K562 (cell line): ENCODE measurements around the gene QRICH1. TPM values are rescaled to one million over a fixed set of nuclear protein-coding genes. Genes with fewer than 3 reads are reported as not detected.

Experiments used
- ARID3B ChIP-seq: fragments of 250-450 bp; sonication (Bioruptor Pico); IDR thresholded peaks from 2 replicates; pipeline ENCODE4 v1.4.0; 2020; ENCODE audit warnings: borderline replicate concordance
- BMI1 ChIP-seq: fragments of 150-350 bp; IDR thresholded peaks from 2 replicates; pipeline ENCODE4 v1.6.1; 2014; ENCODE audit warnings: low read length
- CREB1 ChIP-seq, 2 experiments: sonication (generic) in 1 of 2; formaldehyde crosslinking in 1 of 2; IDR thresholded peaks; 2 replicates each; pipeline versions ENCODE4 v1.6.1 to v1.8.0; 2012 to 2022; ENCODE audit warnings: inconsistent platforms in 1 of 2, mild to moderate bottlenecking in 1 of 2, missing genetic modification reagents in 1 of 2, moderate library complexity in 1 of 2
- CREB3 ChIP-seq: fragments of 450-650 bp; conservative IDR thresholded peaks from 2 replicates; pipeline ENCODE4 v1.6.1; 2016; ENCODE audit warnings: missing genetic modification characterization, low read depth, mild to moderate bottlenecking, missing compliant biosample characterization, moderate library complexity
- GABPB2 ChIP-seq: fragments of 250-450 bp; sonication (Bioruptor Pico); conservative IDR thresholded peaks from 2 replicates; pipeline ENCODE4 v1.5.1; 2021; ENCODE audit warnings: mild to moderate bottlenecking
- ILF3 ChIP-seq: fragments of 450-650 bp; IDR thresholded peaks from 2 replicates; pipeline ENCODE4 v1.6.1; 2018; ENCODE audit warnings: antibody characterized with exemption, mild to moderate bottlenecking, moderate library complexity, borderline replicate concordance
- NFIC ChIP-seq: fragments of 450-650 bp; IDR thresholded peaks from 2 replicates; pipeline ENCODE4 v1.6.1; 2017; ENCODE audit warnings: mild to moderate bottlenecking, inconsistent platforms
- NR2C2 ChIP-seq, 2 experiments: fragments of 200-800 bp in 1 of 2; sonication (Bioruptor generic) in 1 of 2; sonication (generic) in 1 of 2; formaldehyde crosslinking in 1 of 2; IDR thresholded peaks; 2 replicates each; pipeline versions ENCODE4 v1.6.1 to v1.8.0; 2016 to 2022; ENCODE audit warnings: mild to moderate bottlenecking in 1 of 2, missing compliant biosample characterization in 1 of 2, missing genetic modification characterization in 1 of 2, missing genetic modification reagents in 1 of 2
- NUFIP1 ChIP-seq: fragments of 450-650 bp; IDR thresholded peaks from 2 replicates; pipeline ENCODE4 v1.6.1; 2018; ENCODE audit not compliant: partially characterized antibody
- ZBTB12 ChIP-seq: fragments of 250-450 bp; sonication (Bioruptor Pico); IDR thresholded peaks from 2 replicates; pipeline ENCODE4 v1.4.0; 2020
- ZKSCAN3 ChIP-seq: fragments of 250-450 bp; sonication (Bioruptor Pico); IDR thresholded peaks from 2 replicates; pipeline ENCODE4 v1.4.0; 2020
- ZNF146 ChIP-seq: IDR thresholded peaks from one replicate; pipeline ENCODE4 v1.6.1; 2018; ENCODE audit warnings: missing compliant biosample characterization; ENCODE audit not compliant: unreplicated experiment
- ZNF184 ChIP-seq: sonication (generic); formaldehyde crosslinking; IDR thresholded peaks from 2 replicates; pipeline ENCODE4 v1.5.0; 2020; ENCODE audit warnings: missing genetic modification reagents
- ZNF695 ChIP-seq: fragments of 450-650 bp; formaldehyde crosslinking; IDR thresholded peaks from 2 replicates; pipeline ENCODE4 v1.4.0; 2020; ENCODE audit warnings: mild to moderate bottlenecking, moderate library complexity
- polyA plus RNA-seq, 8 experiments: library from polyadenylated mRNA; depleted of rRNA in 4 of 8; stranded (reverse) in 5 of 8; unstranded in 3 of 8; fragments of >200 nt; fragmentation: Nextera tagmentation in 2 of 8; fragmentation: Illumina TruSeq in 1 of 8; extraction: Ambion mirVana in 2 of 8; extraction: Trizol in 1 of 8; gene quantifications; 2 replicates each; pipeline versions ENCODE4 v1.2.1 to v1.2.3, GENCODE V29; 2011 to 2014; ENCODE audit warnings: inconsistent platforms in 1 of 8, missing spikeins in 1 of 8
- total RNA-seq, 7 experiments: library from RNA; depleted of rRNA in 6 of 7; stranded (reverse); fragments of >200 nt in 6 of 7; fragmentation: Illumina TruSeq in 2 of 7; extraction: Trizol in 2 of 7; gene quantifications; 2 replicates each; pipeline versions ENCODE4 v1.2.1 to v1.2.3, GENCODE V29; 2011 to 2021; ENCODE audit warnings: low replicate concordance in 1 of 7
- TF ChIP-seq, protein P1 (sequence below), 2 experiments: IDR thresholded peaks; 2 replicates each; pipeline ENCODE4 v1.6.1; 2011; ENCODE audit warnings: borderline replicate concordance in 1 of 2, control low read depth in 1 of 2, low read depth in 1 of 2, low read length in 1 of 2, mild to moderate bottlenecking in 1 of 2, mixed read lengths in 1 of 2, moderate library complexity in 1 of 2; ENCODE audit not compliant: insufficient read depth in 1 of 2, insufficient read length in 1 of 2, poor library complexity in 1 of 2, severe bottlenecking in 1 of 2; ENCODE audit errors: extremely low read depth in 1 of 2
- TF ChIP-seq, protein P2 (sequence below): fragments of 250-450 bp; sonication (Bioruptor Pico); IDR thresholded peaks from 2 replicates; pipeline ENCODE4 v1.8.0; 2022; ENCODE audit warnings: moderate library complexity, mild to moderate bottlenecking, inconsistent platforms

The QRICH1 gene
- total and polyA plus RNA-seq, 9 of the 15 experiments (the other 6 are each of a cell fraction or from before 2014, with no cell fraction given) = 20.1 to 99.2 (median 56.7) TPM

DNA sequence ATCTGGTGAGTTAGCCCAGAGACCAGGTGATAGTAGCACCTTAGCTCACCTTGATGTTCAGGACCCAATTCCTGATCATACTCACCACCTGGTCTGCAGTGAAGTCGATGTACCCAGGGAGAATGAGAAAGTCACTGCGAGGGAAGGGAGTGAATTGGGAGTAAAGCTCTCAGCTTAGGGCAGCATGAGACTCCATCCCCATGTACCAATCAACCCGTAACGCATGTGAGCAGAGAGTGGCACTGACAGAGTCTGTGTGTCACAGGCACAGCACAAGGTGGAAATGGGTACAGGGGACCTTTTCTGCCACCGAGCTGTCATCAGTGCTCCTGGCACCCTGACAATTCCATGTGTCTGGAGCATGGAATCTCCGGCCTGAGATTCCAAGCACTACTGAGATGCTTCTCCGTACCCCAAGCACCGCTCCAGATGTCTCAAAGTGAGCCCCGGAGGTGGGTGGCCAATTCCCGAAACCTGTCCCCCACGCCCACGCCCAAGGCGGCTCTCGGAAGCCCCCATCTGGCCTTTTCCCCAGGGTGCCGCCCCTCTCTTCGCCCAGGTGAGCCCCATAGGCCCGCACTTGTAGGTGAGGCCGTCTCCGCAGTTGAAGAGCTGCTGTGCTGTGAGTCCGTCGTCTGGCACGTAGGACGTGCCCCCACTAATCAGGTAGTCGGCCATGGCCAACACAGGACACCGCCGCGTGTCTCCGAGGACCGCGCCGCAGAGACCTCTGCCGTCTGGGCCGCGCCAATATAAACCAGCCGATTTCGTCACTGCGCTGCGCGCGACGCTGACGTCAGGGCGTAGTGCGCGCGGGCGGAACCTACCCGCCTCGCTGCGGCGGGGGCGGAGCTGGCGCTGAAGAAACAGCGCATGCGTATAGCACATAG, 65.0 kb downstream of the QRICH1 start, which contains the start of gene IMPDH2 (continued):
- TF ChIP-seq, protein P1, sequence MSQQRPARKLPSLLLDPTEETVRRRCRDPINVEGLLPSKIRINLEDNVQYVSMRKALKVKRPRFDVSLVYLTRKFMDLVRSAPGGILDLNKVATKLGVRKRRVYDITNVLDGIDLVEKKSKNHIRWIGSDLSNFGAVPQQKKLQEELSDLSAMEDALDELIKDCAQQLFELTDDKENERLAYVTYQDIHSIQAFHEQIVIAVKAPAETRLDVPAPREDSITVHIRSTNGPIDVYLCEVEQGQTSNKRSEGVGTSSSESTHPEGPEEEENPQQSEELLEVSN (IDR thresholded peaks at IDR 0.05; ENCODE audit: borderline replicate concordance in 1 of 2, extremely low read depth in 1 of 2, insufficient read depth in 1 of 2, insufficient read length in 1 of 2, low read depth in 1 of 2, low read length in 1 of 2, poor library complexity in 1 of 2, severe bottlenecking in 1 of 2) = peak; percentile 91 to 92
- TF ChIP-seq ILF3 = peak; percentile 69; the same call in 1 of the 2 replicates
- TF ChIP-seq, protein P2, sequence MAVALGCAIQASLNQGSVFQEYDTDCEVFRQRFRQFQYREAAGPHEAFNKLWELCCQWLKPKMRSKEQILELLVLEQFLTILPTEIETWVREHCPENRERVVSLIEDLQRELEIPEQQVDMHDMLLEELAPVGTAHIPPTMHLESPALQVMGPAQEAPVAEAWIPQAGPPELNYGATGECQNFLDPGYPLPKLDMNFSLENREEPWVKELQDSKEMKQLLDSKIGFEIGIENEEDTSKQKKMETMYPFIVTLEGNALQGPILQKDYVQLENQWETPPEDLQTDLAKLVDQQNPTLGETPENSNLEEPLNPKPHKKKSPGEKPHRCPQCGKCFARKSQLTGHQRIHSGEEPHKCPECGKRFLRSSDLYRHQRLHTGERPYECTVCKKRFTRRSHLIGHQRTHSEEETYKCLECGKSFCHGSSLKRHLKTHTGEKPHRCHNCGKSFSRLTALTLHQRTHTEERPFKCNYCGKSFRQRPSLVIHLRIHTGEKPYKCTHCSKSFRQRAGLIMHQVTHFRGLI (CRISPR knock-in tag) = no peak
- TF ChIP-seq ZBTB12 (CRISPR knock-in tag) = peak; percentile 87
- no peak for TF ChIP-seq NUFIP1
- TF ChIP-seq ZNF695 (CRISPR knock-in tag) = no peak
- 0 out of 2 replicates have a peak, but pooled peaks have one; percentile 31 for TF ChIP-seq NR2C2 (CRISPR knock-in tag; IDR thresholded peaks at IDR 0.05)
- peak; percentile 30; the same call in 1 of the 2 replicates for TF ChIP-seq NR2C2 (tag; IDR thresholded peaks at IDR 0.05)
- no peak for TF ChIP-seq ZKSCAN3 (CRISPR knock-in tag)
- TF ChIP-seq ARID3B = no peak
- TF ChIP-seq ZNF146 (CRISPR knock-in tag) = no peak
- TF ChIP-seq CREB1 (IDR thresholded peaks at IDR 0.05) = peak; percentile 98
- peak; percentile 97 for TF ChIP-seq CREB1 (CRISPR knock-in tag; IDR thresholded peaks at IDR 0.05)
- no peak for TF ChIP-seq ZNF184 (CRISPR knock-in tag)
- no peak for TF ChIP-seq GABPB2 (CRISPR knock-in tag)
- TF ChIP-seq NFIC = peak; percentile 63
- no peak for TF ChIP-seq CREB3 (tag)
- no peak for TF ChIP-seq BMI1
